ENCODE data around the gene ACTL6B. TPM values are rescaled to one million over a fixed set of nuclear protein-coding genes. Genes with fewer than 3 reads are reported as not detected.

The ACTL6B gene
- total and polyA plus RNA-seq, 9 of the 15 experiments (the other 6 are each of a cell fraction or from before 2014, with no cell fraction given) = not detected

GRCh38 chr7:100673302-100673941 lies 17.2 kb upstream of the ACTL6B start, which contains the start of gene GNB2 (continued):
- TF ChIP-seq TCF3 (CRISPR knock-in tag; IDR thresholded peaks at IDR 0.05) (0 out of 2 replicates have a peak, but pooled peaks have one; percentile 22), ZNF398 (CRISPR knock-in tag; IDR thresholded peaks at IDR 0.05) (no peak), NR2C2 (CRISPR knock-in tag; IDR thresholded peaks at IDR 0.05) (0 out of 2 replicates have a peak, but pooled peaks have one; percentile 31), NR2C2 (tag; IDR thresholded peaks at IDR 0.05) (peak; percentile 34; the same call in 1 of the 2 replicates), ZBTB11 (CRISPR knock-in tag; IDR thresholded peaks at IDR 0.05) (peak in 1 of 3 experiments; percentile 36; a peak in 2 of 6 replicates), SMAD3 (CRISPR knock-in tag; conservative IDR thresholded peaks at IDR 0.05) (peak; percentile 75; the same call in 1 of the 2 replicates), SMARCB1 (IDR thresholded peaks at IDR 0.05; ENCODE audit: insufficient read length, low read depth) (no peak), SRF (CRISPR knock-in tag; IDR thresholded peaks at IDR 0.05) (peak in 1 of 2 experiments; percentile 70; a peak in 1 of 4 replicates), CTBP1 (IDR thresholded peaks at IDR 0.05; ENCODE audit: borderline replicate concordance) (peak; percentile 96), HDAC6 (IDR thresholded peaks at IDR 0.05; ENCODE audit: low read depth, low read length) (no peak), RBM22 (IDR thresholded peaks at IDR 0.05; ENCODE audit: low read depth, low read length, poor library complexity, severe bottlenecking) (peak; percentile 68), CREB1 (IDR thresholded peaks at IDR 0.05) (peak; percentile 90), CREB1 (CRISPR knock-in tag; IDR thresholded peaks at IDR 0.05) (peak; percentile 93), MAX (CRISPR knock-in tag; IDR thresholded peaks at IDR 0.05) (peak; percentile 68), TARDBP (IDR thresholded peaks at IDR 0.05) (peak; percentile 59; the same call in 1 of the 2 replicates), TSHZ1 (CRISPR knock-in tag; IDR thresholded peaks at IDR 0.05) (no peak), NELFE (IDR thresholded peaks at IDR 0.05; ENCODE audit: insufficient read depth, insufficient read length) (no peak), ILK (tag; IDR thresholded peaks at IDR 0.05; ENCODE audit: borderline replicate concordance, low read depth) (no peak)

Data from K562 (cell line).